Skin of body (tissue), 2 donors: ENCODE results near the gene OSMR. TPM values are rescaled to one million over a fixed set of nuclear protein-coding genes. Genes with fewer than 3 reads are reported as not detected.

Experiments used
- DNase-seq: peaks from one replicate; lab custom pipeline; 2025; lab: John Stamatoyannopoulos, UW
- total RNA-seq: library from RNA; depleted of rRNA; stranded (reverse); fragments of >200 nt; gene quantifications from one replicate; pipeline ENCODE4 v1.2.3, GENCODE V29; 2014

The OSMR gene
- total RNA-seq, 1 donor from 2014 or later: 19.1 TPM

DNA sequence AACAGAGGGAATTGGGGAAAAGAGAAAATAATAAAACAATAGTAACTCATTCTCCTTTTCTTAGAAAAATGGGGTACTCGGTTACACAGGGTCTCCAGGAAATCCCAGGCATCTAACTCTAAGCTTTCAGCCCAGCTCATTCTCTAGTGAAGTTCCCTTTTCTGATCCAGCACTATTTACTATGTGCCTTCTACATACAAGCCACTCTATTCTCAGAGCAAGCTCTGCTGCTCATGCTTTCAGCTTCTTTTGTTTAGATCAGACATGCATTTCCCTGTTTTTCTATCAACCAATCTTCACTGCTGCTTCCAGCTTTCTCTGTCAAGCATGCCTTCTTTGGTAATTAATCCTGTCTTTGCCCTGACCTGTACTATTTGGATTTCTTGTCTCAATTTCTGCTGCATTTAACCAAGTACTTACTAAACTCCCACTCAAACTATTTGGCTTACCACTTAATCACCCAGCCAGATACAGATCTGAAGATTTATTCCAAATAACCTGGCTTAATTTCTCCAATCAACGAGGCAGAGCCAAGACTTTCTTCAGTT is 25.3 kb downstream of the OSMR start:
- no peak for DNase-seq

DNA sequence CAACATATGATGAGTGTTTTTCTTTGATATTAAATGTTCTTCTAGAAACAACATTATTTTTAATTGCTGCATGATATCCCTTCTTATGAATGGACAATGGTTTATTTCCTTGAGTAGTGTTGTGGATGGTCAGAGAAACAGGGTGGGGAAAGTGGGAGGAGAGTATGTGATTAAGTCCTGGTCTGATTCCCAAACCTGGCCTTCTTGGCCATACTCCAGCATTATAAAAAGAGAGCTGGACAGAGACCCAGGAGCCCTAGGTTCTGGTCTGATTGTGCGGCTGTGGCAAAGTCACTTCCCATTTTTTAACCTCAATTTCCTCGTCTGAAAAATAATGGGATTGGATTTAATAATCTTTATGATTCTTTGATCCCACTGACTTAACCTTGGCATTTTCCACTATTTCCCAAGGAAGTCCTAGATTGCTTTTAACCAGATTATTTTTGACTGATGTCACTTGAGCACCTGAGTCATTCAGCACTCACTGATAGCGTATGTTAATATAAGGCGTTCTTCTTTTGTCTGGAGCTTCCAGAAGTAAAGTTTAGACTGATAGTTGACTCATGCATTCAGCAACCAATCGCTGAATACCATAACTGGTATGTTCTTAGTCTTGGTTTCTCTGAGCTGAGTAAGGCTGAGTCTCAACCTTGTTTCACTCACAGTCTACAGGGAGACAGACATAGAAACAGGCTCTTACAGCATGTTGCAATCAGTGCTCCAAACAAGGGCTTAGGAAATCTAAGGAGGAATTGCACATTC is 26.2 kb downstream of the OSMR start:
- no peak for DNase-seq

DNA sequence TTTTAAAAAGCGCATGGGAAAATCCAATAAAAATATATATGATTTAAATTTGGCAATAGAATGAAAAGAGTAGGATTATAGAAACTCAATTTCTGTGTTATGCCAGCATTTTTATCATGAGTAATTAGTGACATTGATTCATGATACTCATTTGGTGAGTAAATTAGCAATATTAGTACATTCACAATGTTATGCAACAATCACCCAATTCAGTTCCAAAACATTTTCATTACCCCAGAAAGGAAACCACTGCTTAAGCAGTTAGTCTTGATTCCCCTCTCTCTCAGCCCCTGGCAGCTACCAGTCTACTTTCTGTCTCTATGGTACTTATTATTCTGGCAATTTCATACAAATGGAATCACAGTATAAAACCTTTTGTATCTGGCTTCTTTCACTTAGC is 27.0 kb downstream of the OSMR start:
- no peak for DNase-seq

DNA sequence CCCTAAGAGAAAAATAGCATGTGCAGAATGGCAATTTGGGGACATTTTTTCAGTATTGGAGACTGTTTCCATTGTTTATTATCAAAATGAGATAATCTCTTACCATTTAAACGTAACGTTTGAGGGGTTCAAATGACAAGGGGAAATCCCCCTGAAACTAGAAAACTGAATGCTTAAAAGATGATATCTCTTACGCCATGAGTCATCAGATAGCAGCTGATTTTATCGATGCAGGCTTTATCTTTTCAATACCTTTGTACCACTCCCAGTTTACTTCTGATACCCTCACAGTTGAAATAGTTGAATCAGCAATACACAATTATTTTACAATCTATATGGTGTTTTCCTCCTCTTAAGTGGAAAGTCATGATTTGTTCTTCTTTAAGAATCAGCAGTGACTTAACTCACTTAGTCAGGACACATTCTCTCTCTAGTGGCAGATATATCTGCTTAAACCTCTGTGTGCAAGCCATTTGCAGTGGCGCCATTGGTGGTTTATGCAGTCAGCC is 29.2 kb downstream of the OSMR start:
- DNase-seq: no peak

DNA sequence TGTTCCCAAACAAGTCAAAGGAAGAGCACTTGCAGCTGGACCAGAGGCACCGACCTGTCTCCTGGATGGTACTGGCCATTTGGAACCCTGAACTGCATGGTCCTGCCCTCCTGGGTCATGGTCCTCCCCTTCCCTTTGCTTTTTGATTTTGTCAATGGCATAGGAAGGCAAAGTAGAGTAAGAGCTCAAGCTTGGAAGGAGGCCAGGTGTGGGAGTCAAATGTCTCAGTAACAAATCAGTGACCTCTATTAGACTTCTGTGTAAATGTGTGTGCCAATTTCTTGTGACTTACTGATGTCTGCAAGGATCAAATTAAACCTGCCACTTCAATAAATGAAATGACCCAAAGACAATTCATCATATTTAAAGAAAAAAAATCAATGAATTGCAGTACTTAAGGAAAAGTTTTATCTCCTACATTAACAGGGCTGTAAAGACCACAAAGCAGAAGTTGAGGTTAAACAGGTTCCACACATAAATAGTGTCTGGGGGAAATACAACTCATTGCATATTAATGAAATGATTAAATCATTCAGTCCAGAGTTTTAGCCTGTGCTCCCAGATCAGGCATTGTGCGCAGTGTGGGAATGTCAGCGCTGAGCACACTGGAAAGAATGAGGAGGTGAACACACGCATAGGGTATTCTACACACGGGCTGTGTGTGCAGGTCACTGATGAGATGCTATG is 32.7 kb downstream of the OSMR start:
- no peak for DNase-seq

DNA sequence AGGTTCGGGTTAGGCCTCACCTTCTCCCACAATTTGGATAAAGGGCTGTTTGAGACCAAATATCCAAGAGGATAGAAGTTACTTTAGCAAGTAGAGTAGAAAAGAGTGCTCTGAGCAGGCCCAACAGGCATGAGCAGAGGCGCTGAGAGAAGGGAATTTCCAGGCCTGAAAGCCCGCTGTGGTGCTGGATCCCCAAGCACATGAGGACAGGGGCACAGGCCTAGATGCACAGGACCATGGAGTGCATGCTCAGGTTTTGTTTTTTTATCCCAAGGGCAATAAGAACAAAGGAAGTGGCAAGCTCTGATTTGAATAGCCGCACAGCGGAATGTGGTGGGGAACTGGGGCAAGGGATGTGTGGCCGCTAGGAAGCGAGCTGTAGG is 33.3 kb downstream of the OSMR start:
- no peak for DNase-seq

DNA sequence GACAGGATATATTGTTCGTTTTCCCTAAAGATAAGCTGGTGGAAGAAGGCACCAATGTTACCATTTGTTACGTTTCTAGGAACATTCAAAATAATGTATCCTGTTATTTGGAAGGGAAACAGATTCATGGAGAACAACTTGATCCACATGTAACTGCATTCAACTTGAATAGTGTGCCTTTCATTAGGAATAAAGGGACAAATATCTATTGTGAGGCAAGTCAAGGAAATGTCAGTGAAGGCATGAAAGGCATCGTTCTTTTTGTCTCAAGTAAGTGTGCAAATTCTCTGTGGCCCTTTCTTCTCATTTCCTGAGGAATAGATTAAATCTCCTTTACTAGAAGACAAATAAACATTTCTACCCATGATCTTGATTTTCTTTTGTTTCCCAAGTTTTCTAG is 38.0 kb downstream of the OSMR start:
- no peak for DNase-seq

DNA sequence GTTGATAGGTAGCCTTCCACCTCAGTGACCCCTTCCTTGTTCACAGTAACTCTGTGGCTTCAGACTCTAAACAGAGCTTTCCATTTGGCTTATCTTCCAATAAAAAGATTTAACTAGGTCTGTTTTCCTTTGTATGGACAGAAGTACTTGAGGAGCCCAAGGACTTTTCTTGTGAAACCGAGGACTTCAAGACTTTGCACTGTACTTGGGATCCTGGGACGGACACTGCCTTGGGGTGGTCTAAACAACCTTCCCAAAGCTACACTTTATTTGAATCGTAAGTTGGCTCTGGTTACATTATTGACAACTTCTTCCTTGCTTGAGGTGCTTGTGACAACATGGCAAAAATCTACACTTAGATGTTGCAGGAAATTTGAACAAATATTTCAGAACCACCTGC is 39.4 kb downstream of the OSMR start:
- no peak for DNase-seq

DNA sequence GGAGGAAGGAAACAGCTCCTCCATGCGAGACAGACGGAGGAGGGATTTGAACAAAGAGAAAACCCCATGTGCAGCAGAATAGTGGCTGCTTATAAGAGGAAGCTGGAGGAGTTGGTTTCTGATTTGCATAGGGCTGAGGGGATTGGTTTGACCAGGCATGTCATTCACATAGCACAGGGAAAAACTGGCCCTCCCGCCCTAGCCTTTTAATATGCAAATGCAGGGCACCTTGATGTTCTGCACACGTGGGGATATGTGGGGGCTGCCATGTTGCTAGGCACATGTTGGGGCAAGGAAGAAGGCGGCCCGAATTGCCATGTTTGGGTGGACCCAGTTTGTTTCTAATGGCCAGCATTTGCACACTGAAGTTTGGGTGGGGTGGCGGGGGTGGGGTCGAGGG is 42.2 kb downstream of the OSMR start:
- DNase-seq: no peak

DNA sequence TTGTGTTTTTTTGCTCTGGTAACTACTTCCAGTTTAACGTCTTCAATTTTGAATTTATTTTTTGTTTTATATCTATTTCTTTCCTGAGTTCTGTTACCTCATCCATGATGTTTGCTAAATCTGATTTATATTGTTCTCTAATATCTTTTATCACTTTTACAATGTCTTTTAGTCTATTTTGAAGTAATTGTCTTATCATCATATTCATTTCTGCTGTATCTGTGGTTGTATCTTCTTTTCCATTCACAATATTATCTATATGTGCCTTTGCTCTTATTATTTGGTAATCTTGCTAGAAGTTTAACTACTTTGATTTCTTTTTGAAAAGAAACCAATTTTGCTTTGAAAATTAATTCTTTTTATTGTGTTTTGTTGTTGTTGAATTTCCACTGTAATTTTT is 43.6 kb downstream of the OSMR start:
- DNase-seq: no peak

DNA sequence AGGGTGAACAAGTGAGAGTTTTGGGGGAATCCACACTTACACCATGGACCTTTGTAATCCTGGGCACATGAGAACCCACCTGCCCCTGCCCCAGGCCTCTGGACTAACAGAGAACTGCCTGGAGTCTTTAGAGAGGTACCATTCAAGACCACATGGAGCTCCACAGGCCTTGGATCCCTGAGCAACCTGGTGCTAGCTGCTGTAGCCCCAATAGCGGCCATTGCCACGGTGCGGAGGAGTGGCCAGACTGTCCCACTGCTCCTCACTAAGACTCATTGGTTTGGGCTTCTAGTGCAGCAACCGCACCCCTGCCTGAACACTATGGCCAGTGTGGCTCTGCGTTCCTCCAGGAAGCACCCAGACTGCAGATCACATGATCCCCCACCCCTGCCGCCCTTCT is 45.8 kb downstream of the OSMR start:
- no peak for DNase-seq

DNA sequence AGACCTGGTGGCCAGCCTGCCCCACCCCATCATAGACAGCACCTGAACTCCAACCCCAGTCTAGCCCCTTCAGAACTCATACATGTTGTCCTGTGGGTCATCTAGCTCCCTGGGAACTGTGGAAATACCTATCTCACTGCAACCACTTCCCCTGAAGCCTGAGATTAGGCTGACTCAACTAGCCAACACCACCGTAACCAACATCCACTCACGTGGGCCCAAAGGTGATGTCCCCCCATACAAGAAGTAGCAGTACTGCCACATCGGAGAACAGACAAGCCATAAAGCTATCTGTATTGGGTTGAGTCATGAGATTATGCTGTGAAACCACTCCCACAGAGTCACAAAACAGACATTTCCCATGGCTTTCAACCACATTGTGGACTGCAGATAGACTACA is 46.6 kb downstream of the OSMR start:
- DNase-seq: no peak

DNA sequence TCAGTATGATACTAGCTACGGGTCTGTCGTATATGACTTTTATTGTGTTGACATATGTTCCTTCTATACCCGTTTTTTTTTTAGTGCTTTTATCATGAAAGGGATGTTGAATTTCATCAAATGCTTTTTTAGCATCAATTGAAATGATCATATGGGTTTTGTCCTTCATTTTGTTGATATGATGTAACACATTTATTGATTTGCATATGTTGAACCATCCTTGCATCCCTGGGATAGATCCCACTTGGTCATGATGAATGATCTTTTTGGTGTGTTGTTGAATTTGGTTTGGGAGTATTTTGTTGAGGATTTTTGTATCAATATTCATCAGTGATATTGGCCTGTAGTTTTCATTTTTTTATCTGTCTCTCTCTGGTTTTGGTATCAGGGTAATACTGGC is 50.9 kb downstream of the OSMR start:
- no peak for DNase-seq

DNA sequence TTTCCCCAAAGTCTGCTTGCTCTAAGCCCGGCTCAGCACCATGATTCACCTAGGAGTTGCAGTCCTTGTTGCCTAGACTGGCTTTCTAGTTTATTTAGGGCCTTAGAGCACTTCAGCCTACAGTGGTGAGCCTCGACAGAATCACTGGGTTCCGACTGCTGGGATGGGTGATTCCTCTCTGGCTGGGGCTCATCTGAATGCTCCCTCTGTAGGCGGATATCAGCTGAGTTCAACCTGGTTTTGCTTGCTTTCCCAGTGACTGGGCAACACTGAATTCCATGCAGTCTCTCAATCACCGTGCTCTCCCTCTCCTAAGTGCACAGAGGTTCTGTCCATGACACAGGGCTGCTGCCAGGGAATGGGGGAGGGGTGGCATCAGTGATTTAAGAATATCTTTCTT is 54.1 kb downstream of the OSMR start:
- no peak for DNase-seq

DNA sequence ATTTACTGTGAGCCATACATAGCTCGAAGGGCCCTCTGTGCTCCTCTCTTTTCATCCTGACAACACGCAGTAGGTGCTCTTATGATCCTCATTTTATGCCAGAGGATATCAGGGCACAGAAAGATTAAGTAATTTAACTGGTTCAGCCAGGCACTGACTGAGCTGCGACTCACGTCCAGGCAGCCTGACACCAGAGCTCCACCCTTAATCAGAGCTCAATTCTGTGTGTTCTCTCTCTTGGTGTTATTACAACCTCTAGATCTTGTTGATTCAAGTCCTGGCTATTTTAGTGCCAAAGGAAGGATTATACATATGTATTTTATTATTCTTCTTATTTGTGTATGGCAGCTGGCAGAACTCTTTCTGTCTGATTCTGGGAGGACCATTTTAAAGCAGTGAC is 59.7 kb downstream of the OSMR start:
- no peak for DNase-seq

DNA sequence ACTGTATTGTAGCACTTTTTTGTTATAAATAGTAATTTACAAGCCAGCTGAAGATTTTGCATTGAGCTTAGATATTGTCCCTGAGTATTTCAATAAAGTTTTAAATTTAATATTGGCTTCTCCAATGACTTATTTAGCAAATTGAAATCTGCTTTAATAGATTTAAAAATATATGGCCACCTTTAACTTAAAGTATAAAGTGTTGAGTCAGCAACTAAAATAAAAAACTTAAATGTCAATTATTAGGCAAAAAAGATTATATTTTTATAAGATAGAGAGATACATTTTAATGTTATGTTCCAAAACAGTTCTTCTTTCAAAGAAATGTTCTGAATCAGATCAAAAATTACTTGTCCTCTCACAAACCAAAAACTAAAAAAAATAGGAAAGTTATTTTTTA is 60.7 kb downstream of the OSMR start:
- DNase-seq: no peak

DNA sequence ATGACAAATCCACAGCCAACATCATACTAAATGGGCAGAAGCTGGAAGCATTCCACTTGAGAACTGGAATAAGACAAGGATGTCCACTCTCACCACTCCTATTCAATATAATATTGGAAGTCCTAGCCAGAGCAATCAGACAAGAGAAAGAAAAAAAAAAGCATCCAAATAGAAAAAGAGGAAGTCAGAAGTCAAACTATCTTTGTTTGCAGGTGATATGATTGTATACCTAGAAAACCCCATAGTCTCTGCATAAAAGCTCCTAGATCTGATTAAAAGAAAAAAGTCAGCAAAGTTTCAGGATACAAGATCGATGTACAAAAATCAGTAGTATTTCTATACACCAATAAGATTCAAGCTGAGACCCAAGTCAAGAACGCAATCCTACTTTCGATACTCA is 66.1 kb downstream of the OSMR start:
- no peak for DNase-seq

DNA sequence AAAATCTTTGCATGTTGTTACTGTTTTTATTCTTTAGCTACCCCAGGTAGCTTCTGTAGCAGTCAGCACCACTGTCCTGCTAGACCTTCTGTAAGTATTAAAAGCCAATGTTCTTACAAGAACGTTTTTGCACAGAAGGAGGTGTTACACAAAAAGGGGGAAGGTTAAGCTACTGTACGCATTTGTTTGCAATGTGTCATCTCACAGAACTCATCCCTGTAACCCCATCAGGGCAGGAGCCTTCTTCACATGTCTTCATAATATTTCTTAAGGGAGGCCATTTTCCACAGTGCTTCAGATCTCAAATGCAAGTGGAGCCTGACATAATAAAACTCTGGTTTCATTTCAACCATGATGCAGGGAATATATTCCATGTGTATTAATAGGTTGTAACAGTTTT is 67.9 kb downstream of the OSMR start:
- DNase-seq: no peak

DNA sequence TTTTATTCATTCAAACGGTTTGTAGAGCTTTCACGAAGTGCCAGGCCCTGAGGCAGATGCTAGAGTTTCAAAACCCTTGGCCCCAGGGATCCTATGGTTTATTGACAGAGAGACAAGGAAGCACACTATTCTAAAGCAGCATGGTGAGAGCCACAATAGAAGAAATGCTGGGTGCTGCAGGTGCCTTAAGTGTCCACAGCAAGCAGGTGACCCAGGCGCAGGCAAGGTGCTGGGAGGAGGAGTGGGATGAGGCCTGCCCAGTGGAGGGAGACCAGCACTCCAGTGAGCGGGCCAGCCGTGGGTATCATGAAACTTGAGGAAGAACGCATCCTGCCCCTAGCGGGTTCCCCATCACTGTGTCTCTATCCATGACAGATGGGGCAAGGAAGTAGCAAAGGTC is 71.0 kb downstream of the OSMR start:
- no peak for DNase-seq

DNA sequence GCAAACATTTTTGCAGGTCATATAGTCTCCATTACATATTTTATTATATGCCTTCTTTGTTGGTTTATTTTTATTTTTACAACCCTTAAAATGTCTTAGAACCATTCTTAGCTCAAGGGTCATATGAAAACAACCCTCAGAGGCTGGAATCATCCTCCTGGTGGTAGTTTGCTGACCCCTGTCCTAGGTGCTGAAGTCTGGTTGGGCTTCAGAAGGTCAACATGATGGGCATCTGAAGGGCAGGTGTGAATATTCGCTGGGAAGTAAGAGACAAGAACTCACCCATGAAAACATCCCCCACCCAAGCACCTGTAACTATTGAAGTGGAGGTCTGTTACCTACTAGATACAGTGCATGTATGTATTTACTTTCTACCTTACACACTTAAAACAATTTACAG is 75.4 kb downstream of the OSMR start:
- no peak for DNase-seq

DNA sequence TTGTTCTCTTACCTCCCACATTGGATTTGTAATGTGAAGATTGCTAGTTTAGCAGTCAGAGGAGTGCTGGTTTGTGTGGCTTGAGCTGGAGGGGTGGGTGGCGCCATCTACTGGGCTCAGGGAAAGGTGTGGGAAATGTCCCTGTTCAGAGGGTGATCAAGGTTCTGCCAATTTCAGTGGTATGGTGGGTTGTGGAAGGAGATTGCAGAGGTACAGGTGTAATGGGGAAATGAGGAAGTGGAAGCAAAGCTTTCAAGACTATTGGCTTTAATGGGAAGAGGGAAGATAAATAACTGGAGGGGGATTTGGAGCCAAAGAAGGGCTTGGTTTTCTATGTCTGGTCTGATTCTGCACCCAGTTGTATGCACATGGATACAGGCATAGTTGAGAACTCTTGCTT is 76.4 kb downstream of the OSMR start:
- DNase-seq: peak; percentile 3

DNA sequence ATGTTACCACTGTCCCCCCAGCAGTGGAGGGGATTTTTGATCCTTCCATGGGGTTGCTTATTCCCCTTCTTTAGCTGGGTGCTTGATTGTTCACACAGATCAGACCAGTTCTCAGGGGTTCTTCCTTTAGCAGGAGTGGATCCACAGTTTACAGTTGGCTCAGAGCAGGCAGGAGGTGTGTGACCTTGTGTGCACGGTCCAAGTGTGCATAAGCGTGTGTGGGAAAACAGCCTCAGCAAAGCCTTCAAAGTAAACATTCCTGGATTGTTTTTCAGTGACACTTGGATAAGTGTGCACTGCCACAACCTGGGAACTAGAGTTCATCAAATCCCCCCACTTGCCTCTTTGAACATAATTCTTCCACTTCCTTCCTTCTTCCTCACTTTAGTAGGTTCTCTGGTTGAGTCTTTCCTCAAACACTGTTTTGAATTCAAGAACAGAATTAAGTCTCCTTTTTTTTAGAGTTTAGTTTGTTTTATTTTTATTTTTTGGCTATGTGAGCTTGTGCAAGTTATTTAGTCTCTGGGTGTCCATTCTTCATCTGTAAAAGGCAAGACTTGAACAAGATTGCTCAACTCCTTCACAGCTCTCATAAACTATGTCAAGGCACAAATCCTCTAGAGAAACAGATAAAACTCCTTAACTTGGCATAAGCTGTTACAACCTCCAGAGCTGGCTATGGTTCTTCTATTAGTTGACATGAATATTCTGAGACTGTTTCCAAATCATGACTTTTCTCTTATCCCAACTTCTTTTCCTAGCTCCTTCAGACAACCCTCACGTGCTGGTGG is 78.0 kb downstream of the OSMR start:
- no peak for DNase-seq
